Sigmoid colon (tissue), 3 donors: ENCODE results near the gene EEF1E1.

Experiments used
- CTCF ChIP-seq, 4 experiments: fragments of 450-650 bp in 3 of 4; fragments of 200-600 bp in 1 of 4; IDR thresholded peaks; one replicate each; pipeline ENCODE4 v1.5.1; 2016 to 2019; ENCODE audit warnings: antibody characterized with exemption in 4 of 4, mild to moderate bottlenecking in 3 of 4, moderate library complexity in 2 of 4
- POLR2A ChIP-seq, 2 donors: fragments of 450-650 bp; IDR thresholded peaks; one replicate each; pipeline ENCODE4 v1.6.1; 2016; ENCODE audit warnings: antibody characterized with exemption in 2 of 2, mild to moderate bottlenecking in 2 of 2, moderate library complexity in 2 of 2

GRCh38 chr6:8130399-8130798 is 28.1 kb upstream of the EEF1E1 start:
- TF ChIP-seq CTCF (IDR thresholded peaks at IDR 0.05), result no peak
- TF ChIP-seq POLR2A (IDR thresholded peaks at IDR 0.05), result no peak
